Esophagus muscularis mucosa (tissue), 4 donors: ENCODE measurements around the gene DENND6B. TPM values are rescaled to one million over a fixed set of nuclear protein-coding genes. Genes with fewer than 3 reads are reported as not detected.
"Not testable (repeated sequence)": the region's sequence is repeated elsewhere in the genome, so short reads cannot be mapped to it uniquely, and the experiment has no call there.

Experiments used
- DNase-seq: peaks from one replicate; pipeline ENCODE4 v3.0.0-alpha.2; 2017; ENCODE audit errors: extremely low spot score
- H3K27ac ChIP-seq, 4 donors: fragments of 200-600 bp; sonication (generic); replicated peaks in 1 of 4; 1 replicate in 3 of 4; 2 replicates in 1 of 4; pipeline ENCODE4 v1.5.1; 2016 to 2019; ENCODE audit warnings: mild to moderate bottlenecking in 1 of 4
- H3K27me3 ChIP-seq, 4 donors: fragments of 200-600 bp; sonication (generic); one replicate each; pipeline versions ENCODE4 v1.5.1 to v1.6.0; 2016 to 2019
- H3K36me3 ChIP-seq, 4 donors: fragments of 200-600 bp; sonication (generic); one replicate each; pipeline ENCODE4 v1.5.1; 2016 to 2019
- H3K4me1 ChIP-seq, 4 donors: fragments of 200-600 bp; sonication (generic); one replicate each; pipeline ENCODE4 v1.5.1; 2016 to 2019
- H3K4me3 ChIP-seq, 4 donors: fragments of 200-600 bp; sonication (generic); 1 replicate in 2 of 4; 2 replicates in 2 of 4; pipeline ENCODE4 v1.5.1; 2016 to 2019; ENCODE audit warnings: mild to moderate bottlenecking in 4 of 4, moderate library complexity in 1 of 4
- H3K9me3 ChIP-seq, 4 donors: fragments of 200-600 bp; sonication (generic); 1 replicate in 3 of 4; 2 replicates in 1 of 4; pipeline ENCODE4 v1.5.1; 2016 to 2019
- EP300 ChIP-seq: sonication (generic); formaldehyde crosslinking; IDR thresholded peaks from one replicate; pipeline ENCODE4 v1.6.1; 2017; ENCODE audit warnings: antibody characterized with exemption
- POLR2A ChIP-seq: fragments of 450-650 bp; IDR thresholded peaks from one replicate; pipeline ENCODE4 v1.6.1; 2017; ENCODE audit warnings: antibody characterized with exemption, moderate library complexity, mild to moderate bottlenecking, low read depth
- POLR2AphosphoS5 ChIP-seq, 2 donors: sonication (generic); formaldehyde crosslinking; IDR thresholded peaks; one replicate each; pipeline ENCODE4 v1.6.1; 2017; ENCODE audit warnings: antibody characterized with exemption in 2 of 2
- WGBS: methylation state at CpG from one replicate; pipeline ENCODE4 v1.1.5; 2018; 5-methylcytosine and 5-hydroxymethylcytosine counted together
- intact Hi-C: fragments of 100-400 bp; cut with DNase I; formaldehyde crosslinking; loops from one replicate; pipeline ENCODE4 v1.15.1; 2023
- total RNA-seq, 4 donors: library from RNA; depleted of rRNA; stranded (reverse); fragments of >200 nt; gene quantifications; one replicate each; pipeline versions ENCODE4 v1.1.0 to v1.2.1, GENCODE V29; 2016
- TF ChIP-seq, protein P1 (sequence below), 3 experiments: fragments of 200-600 bp in 2 of 3; fragments of 450-650 bp in 1 of 3; sonication (generic) in 2 of 3; IDR thresholded peaks; one replicate each; pipeline ENCODE4 v1.5.1; 2017 to 2019; ENCODE audit warnings: antibody characterized with exemption in 3 of 3, mild to moderate bottlenecking in 2 of 3, moderate library complexity in 1 of 3

The DENND6B gene
- total RNA-seq, 4 donors from 2014 or later: 1.7 to 3.8 (median 2.5) TPM

DNA sequence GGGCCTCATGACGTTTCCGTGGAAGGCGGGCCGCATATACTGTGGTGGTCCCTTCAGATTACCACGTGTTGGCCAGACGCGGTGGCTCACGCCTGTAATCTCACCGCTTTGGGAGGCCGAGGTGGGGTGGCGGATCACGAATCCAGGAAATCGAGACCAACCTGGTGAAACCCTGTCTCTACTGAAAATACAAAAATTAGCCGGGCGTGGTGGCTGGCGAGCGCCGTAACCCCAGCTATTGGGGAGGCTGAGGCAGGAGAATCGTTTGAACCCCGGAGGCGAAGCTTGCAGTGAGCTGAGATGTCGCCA, 853 bp upstream of the DENND6B start:
- Histone ChIP-seq H3K27ac (peak overlapping the region; percentile 81 to 97 (median 93)), H3K36me3 (no peaks in the 10 kb centered on the region), H3K9me3 (no peaks in the 10 kb centered on the region), H3K27me3 (no peaks in the 10 kb centered on the region), H3K4me3 (peak overlapping the region; percentile 67 to 93 (median 87)), H3K4me1 (peaks cover 14 to 23% (median 20%) of the 10 kb centered on the region in 4 donors)
- intact Hi-C loops: loop anchor here (2.0 to 5.0 kb wide), 2 partner anchors 19 to 35 kb away; no protein-coding TSS in a partner anchor
- no peak for DNase-seq
- 83% methylated on average over 22 of the region's 22 CpGs for WGBS
- TF ChIP-seq POLR2A (no peak), EP300 (no peak), POLR2AphosphoS5 (IDR thresholded peaks at IDR 0.05) (no peak)
- TF ChIP-seq, protein P1, sequence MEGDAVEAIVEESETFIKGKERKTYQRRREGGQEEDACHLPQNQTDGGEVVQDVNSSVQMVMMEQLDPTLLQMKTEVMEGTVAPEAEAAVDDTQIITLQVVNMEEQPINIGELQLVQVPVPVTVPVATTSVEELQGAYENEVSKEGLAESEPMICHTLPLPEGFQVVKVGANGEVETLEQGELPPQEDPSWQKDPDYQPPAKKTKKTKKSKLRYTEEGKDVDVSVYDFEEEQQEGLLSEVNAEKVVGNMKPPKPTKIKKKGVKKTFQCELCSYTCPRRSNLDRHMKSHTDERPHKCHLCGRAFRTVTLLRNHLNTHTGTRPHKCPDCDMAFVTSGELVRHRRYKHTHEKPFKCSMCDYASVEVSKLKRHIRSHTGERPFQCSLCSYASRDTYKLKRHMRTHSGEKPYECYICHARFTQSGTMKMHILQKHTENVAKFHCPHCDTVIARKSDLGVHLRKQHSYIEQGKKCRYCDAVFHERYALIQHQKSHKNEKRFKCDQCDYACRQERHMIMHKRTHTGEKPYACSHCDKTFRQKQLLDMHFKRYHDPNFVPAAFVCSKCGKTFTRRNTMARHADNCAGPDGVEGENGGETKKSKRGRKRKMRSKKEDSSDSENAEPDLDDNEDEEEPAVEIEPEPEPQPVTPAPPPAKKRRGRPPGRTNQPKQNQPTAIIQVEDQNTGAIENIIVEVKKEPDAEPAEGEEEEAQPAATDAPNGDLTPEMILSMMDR (IDR thresholded peaks at IDR 0.05): no peak

DNA sequence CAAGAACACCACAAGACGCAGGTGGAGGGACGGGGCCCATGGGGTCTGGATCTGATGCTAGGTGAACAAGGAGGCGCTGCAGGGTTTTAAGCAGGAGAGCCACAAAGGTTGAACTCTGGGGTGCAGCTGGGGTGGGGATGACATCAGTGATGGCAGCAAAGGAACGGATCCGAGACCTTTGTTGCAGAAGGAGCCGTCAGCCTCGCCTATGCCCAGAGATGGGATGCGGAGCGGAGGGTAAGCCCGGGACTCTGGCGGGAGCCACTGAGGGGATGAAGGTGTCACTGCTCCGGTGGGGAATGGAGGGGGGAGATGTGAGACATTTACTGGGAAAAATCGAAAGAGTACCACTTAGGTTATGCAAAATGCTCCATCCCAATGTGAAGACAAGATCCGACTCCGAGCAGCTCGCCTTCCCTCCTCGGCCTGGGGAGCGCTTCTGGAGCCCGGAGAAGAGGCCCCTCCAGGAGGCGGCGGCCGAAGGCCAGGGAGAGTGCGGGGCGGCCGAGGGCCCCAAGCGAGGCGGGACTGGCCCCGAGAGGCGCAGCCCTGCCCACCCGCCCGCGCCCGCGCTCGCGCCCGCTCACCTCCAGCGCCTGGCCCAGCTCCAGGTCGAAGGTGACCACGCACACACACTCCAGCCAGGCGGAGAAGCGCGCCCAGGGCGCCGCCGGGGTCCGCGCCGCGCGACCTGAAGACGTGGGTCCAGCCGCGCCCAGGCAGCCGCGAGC, 422 bp downstream of the DENND6B start:
- peaks cover 14 to 23% (median 20%) of the 10 kb centered on the region in 4 donors for H3K4me1 ChIP-seq
- intact Hi-C loops: loop anchor here (1.0 to 5.0 kb wide), 3 partner anchors 18 to 50 kb away; no protein-coding TSS in a partner anchor
- H3K27me3 ChIP-seq: no peaks in the 10 kb centered on the region
- peak overlapping the region; percentile 59 to 97 (median 81) for H3K27ac ChIP-seq
- peak overlapping the region; percentile 67 to 93 (median 87) for H3K4me3 ChIP-seq
- no peaks in the 10 kb centered on the region for H3K9me3 ChIP-seq
- 26% methylated on average over 19 of the region's 56 CpGs for WGBS
- no peaks in the 10 kb centered on the region for H3K36me3 ChIP-seq
- TF ChIP-seq POLR2AphosphoS5 (IDR thresholded peaks at IDR 0.05): no peak
- no peak for TF ChIP-seq POLR2A
- TF ChIP-seq, protein P1 (IDR thresholded peaks at IDR 0.05): no peak
- no peak for TF ChIP-seq EP300
- no peak for DNase-seq

DNA sequence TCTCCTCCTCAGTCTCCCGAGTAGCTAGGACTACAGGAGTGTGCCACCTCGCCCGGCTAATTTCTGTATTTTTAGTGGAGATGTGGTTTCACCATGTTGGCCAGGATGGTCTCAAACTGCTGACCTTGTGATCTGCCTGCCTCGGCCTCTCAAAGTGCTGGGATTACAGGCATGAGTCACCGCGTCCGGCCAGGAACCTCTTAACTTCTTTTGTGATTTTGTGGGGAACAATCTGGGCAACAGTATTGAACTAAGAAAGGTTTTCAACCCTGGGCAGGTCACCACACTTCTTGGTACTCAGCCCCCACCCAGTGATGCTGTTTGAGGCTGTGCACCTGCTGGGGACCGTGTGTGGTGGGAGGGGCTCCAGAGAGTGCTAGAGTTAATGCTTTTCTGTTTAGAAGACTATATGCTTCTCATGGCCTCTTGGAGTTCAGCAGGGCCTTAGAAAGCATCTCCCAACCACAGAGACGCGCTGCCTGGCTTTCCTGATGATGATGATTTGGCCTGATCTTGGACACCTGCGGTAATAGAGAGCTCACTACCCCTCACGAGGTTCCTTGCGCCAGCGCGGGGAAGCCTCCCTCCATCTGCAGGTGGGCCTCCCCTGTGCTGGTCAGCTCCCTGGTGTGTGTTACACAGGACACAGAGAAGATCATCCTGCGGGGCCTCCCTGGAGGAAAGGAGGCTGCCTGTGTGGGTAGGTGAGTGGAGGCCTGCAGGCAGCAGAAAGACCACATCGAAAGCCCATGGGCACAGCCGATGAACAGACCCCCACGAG, 1.2 kb downstream of the DENND6B start:
- DNase-seq: no peak
- Histone ChIP-seq H3K27ac (no peak overlapping the region), H3K4me3 (peak overlapping the region in 2 of 4 donors; percentile 86 to 88), H3K9me3 (no peaks in the 10 kb centered on the region), H3K27me3 (no peaks in the 10 kb centered on the region), H3K4me1 (peaks cover 14 to 23% (median 20%) of the 10 kb centered on the region in 4 donors), H3K36me3 (no peaks in the 10 kb centered on the region)
- intact Hi-C loops: loop anchor here (1.0 to 5.0 kb wide), 3 partner anchors 17 to 49 kb away; no protein-coding TSS in a partner anchor
- no peak for TF ChIP-seq POLR2A
- TF ChIP-seq POLR2AphosphoS5 (IDR thresholded peaks at IDR 0.05): no peak
- no peak for TF ChIP-seq EP300
- WGBS: 82% methylated on average over 19 of the region's 19 CpGs

DNA sequence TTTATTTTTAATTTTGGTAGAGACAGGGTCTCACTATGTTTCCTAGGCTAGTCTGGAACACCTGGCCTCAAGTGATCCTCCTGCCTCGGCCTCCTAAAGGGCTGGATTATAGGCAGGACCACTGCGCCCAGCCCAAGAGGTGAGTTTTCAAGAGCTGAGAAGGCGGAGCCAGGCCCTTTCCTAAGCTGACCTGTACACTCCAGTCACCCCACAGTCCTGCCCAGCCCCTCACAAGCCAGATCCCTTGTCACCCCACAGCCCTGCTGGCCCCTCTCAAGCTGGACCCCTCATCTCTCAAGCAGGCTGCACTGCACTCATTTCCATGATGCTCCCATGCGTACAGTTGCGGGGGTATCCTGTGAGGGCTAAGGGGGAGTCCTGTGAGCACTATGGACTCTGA, 2.9 kb downstream of the DENND6B start:
- intact Hi-C loops: no loop called here
- H3K9me3 ChIP-seq: no peaks in the 10 kb centered on the region
- no peak overlapping the region for H3K4me3 ChIP-seq
- no peaks in the 10 kb centered on the region for H3K36me3 ChIP-seq
- 93% methylated on average over 5 of the region's 5 CpGs for WGBS
- no peak for DNase-seq
- TF ChIP-seq POLR2A: no peak
- TF ChIP-seq EP300: no peak
- no peak for TF ChIP-seq POLR2AphosphoS5 (IDR thresholded peaks at IDR 0.05)
- TF ChIP-seq, protein P1 (IDR thresholded peaks at IDR 0.05): no peak
- H3K27me3 ChIP-seq: no peaks in the 10 kb centered on the region
- peaks cover 14 to 23% (median 20%) of the 10 kb centered on the region in 4 donors for H3K4me1 ChIP-seq
- no peak overlapping the region for H3K27ac ChIP-seq

DNA sequence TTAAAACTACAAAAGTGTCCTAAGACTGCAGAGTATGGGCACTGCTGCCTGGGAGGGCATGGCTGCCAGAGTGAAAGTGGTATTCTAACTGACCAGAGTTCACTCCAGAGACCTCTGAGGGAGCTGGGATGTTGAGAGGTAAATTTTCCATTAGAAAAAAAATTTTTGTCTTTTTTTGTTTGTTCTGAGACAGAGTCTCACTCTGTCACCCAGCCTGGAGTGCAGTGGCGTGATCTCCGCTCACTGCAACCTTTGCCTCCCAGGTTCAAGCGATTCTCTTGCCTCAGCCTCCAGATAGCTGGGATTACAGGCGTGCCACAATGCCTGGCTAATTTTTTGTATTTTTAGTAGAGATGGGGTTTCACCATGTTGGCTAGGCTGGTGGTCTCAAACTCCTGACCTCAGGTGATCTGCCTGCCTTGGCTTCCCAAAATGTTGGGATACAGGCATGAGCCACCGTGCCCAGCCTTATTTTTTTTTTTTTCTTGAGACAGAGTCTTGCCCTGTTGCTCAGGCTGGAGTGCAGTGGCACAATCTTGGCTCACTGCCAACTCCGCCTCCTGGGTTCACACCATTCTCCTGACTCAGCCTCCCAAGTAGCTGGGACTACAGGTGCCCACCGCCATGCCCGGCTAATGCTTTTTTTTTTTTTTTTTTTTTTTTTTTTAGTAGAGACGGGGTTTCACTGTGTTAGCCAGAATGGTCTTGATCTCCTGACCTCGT, 4.3 kb downstream of the DENND6B start:
- DNase-seq, H3K36me3 ChIP-seq, H3K27me3 ChIP-seq, H3K4me3 ChIP-seq, H3K9me3 ChIP-seq, intact Hi-C loops, H3K27ac ChIP-seq: not testable (repeated sequence)
- 91% methylated on average over 10 of the region's 10 CpGs for WGBS
- peaks cover 8 to 16% (median 12%) of the 10 kb centered on the region in 4 donors for H3K4me1 ChIP-seq
